Left renal cortex interstitium (tissue), 4 donors: ENCODE results near the gene GPSM3. TPM values are rescaled to one million over a fixed set of nuclear protein-coding genes. Genes with fewer than 3 reads are reported as not detected.
"Not testable (repeated sequence)": the region's sequence is repeated elsewhere in the genome, so short reads cannot be mapped to it uniquely, and the experiment has no call there.

ENCODE experiments used
- DNase-seq, 4 donors: peaks; one replicate each; pipeline ENCODE4 v3.0.0-alpha.2; 2013; ENCODE audit warnings: low read depth in 4 of 4, low spot score in 2 of 4, missing footprints in 1 of 4
- polyA plus RNA-seq, 4 donors: library from polyadenylated mRNA; unstranded; fragments of 120-200 nt; gene quantifications; one replicate each; pipeline ENCODE4 v1.2.1, GENCODE V29; 2013; ENCODE audit not compliant: insufficient read length in 4 of 4

GPSM3 gene, protein sequence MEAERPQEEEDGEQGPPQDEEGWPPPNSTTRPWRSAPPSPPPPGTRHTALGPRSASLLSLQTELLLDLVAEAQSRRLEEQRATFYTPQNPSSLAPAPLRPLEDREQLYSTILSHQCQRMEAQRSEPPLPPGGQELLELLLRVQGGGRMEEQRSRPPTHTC
- 10 to 100 TPM in 3 of 4 donors, 1 to 10 TPM in 1; 9.5 to 12.0 (median 11.3) TPM for polyA plus RNA-seq

DNA sequence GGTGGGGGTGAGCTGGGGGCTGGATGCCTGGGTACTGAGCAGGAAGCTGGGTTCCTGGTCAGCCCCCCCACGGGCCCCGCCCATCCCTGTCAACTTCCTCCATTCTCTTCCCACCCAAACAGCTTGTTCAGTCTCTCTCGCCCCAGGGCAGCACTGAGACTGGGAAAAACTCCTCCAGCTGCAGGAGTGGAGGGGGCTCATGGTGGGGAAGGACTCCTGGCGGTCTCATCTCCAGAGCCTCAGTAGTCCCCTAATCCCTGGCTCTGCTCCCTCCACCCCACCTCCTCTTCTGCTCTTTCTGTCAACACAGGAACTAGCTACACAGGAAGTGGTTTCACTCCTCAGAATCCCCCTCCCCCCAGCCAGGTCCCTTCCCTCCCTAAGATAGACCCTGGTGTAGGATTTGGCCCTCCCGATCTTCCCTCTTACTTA is at the start of gene GPSM3:
Gene GPSM3, minus strand, starts transcription at position 36 of the 432 bp plus-strand sequence. CDS start 130 bp downstream, outside the sequence.
- DNase-seq: no peak

DNA sequence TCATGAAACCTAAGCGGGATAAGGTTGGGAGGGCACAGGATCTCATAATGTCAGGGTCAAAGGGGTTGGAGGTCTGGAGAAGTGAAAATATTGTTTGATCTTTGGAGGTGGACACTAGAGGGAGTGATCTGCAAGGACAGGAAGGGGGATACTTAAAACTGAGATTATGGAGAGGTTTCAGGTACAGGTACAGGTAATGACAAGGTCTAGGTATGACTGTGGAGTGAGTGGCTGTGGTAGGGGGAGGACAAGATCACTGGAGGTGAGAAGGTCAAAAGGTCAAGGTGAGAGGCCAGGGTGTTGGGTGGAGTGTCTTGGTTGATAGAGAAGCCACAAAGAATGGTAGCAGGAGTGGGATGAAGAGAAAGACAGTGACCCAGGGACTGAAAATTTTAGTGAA is 48.2 kb upstream of the GPSM3 start:
- DNase-seq: no peak

DNA sequence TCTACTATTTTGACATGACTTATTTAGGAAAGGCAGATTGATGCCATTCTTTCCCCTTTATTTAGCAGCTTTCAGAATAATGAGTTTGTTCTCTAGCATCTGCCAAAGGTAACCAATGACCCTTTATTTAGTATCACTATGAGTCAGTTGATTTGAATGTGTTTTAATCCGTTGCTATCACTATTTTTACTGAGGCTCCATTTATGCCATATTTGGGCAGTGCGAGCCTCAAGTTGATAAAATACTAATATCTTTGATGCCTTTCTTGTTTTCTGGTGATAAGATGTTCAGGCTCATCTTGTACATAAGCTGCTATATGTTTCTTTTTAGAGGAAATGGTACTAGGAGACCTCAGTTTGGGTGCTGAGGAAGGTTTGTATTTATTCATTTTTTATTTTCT is 47.0 kb upstream of the GPSM3 start:
- DNase-seq: no peak

DNA sequence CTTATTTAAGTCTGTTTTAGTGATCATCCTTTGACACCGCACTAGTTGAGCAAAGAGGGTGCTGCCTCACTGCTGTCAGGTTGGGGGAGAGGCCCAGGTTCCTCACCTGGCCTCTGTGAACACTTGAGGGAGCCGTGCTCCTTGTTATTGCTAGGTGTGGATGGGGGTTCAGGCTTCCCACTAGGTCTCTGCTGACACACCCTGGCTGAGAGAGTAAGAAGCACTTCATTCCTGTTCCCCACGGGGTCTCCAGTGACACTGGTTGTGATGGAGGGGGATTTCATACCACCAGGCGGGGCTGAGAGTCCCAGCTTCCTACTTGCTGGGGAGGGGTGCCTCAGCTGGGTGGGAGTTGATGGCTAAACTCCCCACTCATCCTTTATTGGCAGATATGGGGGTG is 42.5 kb upstream of the GPSM3 start:
- DNase-seq: no peak

DNA sequence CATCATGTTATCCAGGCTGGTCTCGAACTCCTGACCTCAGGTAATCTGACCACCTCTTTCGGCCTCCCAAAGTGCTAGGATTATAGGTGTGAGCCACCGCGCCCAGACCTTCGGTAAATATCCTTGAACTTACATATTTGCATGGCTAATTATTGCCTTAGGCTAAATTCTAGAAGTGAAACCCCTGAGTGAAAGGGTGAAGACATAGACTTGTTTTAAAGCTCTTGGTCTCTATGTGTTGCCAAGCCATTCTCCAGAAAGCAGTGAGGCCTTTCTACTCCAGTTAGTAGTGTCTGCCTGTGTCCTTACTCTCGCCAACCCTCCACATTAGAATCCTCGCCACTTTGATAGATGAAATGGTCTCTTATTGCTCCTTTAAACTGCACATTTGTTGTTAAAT is 34.0 kb upstream of the GPSM3 start:
- no peak for DNase-seq

DNA sequence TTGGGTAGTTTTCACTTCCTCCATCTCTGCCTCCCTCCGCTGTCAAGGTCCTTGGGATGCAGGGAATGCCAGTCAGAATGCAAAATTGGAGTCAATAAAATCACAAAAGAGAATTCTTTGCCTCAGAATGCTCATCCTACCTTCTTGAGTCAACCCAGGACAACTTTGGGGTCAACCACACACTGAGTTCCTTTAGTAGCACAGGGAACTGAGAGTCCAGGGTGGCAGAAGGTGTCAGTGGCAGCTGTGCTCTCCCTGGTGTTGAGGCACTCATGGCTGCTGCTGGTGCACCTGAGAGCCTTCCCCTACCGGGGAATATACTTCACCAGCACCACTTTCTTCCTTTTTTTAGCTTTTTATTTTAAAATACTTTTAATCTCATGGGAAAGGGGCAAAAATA is 32.3 kb upstream of the GPSM3 start:
- DNase-seq: no peak

DNA sequence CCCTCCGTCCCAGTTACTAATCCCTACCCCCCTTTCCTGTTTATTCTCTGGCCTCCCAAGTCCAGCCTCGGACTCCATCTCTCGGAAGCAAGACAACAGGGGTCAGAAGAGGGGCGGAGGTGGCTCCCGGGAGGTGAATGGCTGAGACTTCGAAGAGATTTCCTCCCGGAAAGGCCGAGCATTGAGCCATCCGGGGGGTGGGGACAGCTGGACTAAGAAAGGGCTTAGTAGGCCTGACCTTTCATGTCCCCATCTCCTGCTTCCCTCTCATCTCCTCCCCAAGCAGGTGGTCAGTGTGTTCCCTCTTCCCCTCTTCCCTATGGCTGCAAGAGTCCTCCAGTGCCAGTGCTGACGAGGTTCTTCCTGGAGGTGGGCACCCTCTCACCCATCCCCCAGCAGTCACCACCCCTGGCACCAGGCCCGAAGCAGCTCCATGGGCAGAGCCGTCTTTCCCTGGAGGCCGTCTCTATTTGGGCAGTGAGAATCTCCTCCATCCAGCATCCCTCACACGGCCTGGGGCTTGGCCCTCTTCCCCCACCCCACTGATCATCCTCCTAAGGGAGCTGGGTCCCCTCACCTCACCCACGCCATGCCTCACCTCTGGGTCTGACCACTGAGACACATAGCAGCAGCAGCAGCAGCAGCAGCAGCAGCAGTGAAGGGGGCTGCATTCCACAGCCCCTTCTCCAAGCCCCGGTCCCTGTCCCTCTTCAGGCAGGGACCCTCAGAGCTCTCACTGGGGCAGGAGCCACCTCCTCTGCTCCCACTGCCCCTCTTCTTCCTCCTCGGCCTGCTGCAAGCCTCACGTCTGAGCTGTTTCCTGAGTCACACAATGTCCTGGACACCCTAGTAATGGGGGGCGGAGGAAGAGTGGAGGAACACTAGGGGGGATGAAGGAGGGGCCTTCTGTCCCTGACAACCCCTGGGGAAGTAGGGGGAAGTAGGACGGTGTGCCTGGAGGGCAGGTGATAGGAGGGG is 31.1 kb upstream of the GPSM3 start, which contains the start of gene NOTCH4:
Gene NOTCH4, minus strand, starts transcription at position 810 of the 978 bp plus-strand sequence. Its CDS starts 139 bp downstream, at position 671.
- no peak for DNase-seq

DNA sequence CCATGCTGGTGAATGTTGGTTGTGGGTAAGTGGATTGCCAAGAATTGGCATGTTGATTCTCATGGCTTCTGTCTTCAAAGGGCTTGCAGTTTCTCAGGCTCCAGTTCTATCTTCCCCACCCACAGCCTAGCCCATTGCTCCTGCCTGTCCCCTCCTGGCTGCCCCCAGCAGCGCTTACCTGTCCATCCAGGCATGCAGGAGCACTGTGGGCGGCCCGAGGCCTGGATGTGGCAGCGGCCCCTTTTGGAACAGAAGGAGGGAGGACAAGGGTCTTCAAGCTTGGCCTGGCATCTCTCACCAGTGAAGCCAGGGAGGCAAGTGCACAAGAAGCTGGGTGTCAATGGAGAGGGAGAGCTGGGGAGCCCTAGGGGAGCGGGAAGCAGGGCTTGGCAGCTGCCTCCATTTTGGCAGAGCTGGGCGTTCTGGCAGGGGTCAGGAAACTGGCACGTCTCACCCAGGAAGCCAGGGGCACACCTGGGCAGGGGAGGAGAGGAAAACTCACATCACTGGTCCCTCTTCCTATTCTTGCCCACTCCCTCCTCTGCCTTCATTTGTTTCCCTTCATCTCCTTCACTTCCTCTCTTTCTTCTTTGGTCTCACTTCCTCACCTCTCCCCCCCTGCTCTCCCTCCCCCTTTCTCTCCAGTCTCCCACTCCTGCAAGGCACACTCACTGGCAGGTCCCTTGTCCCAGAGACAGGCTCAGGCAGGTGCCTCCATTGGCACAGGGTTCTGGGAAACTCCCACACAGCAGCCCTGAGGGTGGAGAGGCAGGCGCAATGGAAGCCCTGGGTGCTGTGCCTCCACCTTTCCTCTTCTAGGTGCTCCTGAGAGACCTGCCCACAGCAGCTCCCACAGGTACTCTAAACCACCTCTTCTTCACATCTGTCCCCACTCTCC is 30.1 kb upstream of the GPSM3 start:
- DNase-seq: no peak

DNA sequence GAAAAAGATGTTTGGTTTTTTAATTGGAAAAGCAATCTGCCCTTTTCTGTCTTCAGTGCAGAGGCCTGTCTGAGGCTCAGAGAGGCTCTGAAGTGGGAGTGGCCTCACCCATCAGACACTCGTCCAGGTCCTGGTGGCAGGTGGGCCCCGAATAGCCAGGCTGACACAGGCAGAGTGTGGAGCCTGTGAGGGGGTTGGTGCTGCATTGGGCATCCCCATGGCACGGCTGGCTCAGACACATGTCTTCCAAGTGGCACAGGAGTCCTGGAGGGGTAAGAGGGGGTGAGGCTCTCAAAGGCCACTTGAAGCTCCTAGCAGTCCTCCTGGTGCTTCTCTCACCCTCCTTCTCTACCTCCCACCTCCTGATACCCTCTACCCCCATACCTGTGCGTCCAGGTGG is 27.6 kb upstream of the GPSM3 start:
- DNase-seq: no peak

DNA sequence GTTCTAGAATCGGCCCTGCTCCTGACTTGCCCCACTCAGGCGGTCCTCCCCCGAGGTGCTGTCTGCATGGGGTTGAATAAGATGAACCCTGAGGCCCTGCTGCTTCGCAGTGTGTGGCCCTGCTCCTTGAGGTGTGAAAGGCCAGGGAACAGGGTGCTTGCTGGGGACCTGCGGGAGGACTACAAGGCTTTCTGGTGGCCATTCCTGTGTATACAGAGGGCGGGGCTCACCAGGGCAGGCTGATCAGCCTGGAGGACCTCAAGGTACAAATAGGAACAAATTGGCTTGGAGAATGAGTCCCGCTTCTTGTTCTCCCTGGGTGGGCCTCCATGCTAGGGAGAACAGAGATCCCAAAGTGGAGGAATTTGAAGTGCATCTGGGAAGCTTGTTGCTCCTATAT is 25.7 kb upstream of the GPSM3 start:
- DNase-seq: no peak

DNA sequence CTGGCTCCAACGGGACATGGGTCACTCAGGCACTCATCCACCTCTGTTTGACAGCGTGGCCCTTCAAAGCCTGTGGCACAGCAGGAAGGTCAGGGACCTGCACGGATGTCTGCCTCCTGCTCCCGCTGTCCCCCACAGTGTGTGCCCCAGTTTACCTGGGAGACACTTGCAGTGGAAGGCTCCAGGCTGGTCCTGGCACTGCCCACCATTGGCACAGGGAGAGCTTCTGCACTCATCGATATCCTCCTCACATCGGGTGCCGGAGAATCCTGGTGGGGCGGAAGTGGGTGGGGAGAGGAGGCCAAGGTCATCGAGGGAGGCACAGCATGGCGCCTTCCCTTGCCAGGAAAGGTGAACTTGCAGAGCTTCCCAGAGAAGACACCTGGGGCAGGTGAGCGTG is 24.6 kb upstream of the GPSM3 start:
- DNase-seq: no peak

DNA sequence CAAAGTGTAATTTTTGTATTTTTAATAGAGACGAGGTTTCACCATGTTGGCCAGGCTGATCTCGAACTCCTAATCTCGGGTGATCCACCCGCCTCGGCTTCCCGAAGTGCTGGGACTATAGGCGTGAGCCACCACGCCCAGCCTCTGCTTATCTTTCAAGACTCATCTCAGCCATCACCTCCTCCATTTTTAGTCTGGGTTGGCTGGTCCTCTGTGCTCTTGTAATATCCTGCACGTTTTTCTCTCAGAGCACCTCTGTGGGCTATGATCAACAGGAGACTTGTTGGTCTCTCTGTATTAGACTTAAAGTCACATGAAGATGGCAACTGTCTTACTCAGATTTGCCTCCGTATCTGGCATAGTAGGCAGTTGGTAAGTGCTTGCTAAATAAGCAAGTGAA is 23.8 kb upstream of the GPSM3 start:
- no peak for DNase-seq

DNA sequence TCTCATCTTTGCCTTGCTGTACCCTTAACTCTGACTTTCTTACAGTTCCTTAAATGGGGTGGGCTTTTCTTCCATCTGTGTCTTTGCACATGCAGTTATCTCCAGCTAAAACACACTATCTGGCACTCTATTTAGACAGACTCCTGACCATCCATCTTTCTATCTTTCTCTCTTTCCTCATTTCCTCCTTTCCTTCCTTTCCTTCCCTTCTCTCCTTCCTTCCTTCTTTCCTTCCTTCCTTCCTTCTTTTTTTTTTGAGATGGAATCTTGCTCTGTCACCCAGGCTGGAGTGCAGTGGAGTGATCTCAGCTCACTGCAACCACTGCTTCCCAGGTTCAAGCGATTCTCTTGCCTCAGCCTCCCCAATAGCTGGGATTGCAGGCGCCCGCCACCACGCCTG is 23.2 kb upstream of the GPSM3 start:
- no peak for DNase-seq

DNA sequence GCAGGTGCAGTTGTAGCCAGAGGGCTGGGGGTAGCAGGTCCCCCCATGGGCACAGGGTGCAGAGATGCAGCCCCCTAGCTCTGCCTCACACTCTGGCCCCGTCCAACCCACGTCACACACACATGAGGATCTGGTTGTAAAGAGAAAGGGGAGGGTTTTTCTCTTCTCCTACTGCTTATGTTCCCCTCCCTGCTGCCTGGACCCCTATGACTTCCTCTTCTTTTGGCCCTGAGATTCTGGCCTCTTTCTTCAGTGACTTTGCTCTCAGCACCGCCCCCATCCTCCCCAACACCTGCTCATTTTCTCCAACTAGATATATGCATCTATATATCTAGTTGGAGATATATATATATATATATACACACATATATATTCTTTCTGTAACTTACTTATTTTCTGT is 21.7 kb upstream of the GPSM3 start:
- DNase-seq: no peak

DNA sequence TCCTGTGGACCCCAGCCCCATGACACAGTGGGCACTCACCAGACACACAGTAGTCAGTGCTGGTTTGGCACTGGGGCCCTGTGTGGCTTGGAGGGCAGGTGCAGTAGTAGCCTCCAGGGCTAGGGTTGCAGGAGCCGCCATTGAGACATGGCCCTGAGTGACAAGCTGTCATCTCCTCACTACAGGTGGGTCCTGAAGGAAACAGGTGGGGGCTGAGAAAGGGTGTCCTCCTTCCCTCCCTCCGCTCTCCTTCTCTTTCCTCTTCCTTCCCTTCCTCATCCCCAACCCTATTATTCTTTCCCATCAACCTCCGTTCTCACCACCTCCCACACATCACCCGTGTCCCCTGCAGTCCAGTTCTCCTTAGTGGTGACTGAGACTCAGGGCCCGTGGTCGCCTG is 21.2 kb upstream of the GPSM3 start:
- DNase-seq: no peak

DNA sequence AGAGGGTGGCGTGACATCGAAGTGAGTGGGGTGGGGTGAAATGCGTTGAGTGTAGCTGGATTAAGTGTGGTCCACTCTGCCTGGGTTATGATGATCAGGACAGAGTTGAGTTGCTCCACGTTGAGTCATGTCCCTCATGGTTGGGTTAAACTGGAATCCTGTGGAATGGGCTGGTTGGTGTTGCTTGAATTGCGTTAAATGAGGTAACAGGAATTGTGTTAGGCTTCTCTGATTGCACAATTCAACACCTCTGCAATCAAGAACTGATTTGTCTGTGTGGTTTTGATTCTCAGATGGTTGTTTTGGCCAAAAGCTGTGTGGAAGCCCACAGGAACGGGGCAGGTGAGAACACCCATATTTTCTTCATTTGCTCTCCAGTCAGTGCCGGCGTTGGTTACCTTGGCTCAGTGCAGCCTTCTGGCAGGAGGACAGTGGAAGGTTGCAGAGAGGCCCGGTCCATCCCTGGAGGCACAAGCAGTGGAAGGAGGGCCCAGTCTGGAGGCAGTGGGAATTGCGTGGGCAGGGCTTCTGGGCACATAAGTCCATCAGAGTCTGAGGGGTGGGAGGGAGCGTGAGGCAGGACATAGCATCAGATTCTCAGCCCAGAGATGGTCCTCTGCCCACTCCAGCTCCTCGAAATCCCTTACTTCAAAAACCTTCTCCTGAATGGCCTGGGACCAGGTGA is 19.8 kb upstream of the GPSM3 start:
- DNase-seq: no peak

DNA sequence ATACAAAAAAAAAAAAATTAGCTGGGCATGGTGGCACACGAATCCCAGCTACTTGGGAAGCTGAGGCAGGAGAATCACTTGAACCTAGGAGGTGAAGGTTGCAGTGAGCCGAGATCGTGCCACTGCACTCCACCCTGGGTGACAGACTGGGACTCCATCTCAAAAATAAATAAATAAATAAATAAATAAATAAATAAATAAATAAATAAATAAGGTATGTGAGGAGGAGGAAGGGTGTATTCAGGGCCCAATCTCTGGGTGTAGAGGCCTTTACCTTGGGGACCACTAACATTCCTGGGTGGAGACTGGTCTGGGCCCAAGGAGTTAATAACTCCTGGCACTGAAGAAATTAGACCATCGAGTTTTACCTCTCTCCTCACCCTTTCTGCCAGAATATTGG is 19.0 kb upstream of the GPSM3 start:
- DNase-seq: not testable (repeated sequence)

DNA sequence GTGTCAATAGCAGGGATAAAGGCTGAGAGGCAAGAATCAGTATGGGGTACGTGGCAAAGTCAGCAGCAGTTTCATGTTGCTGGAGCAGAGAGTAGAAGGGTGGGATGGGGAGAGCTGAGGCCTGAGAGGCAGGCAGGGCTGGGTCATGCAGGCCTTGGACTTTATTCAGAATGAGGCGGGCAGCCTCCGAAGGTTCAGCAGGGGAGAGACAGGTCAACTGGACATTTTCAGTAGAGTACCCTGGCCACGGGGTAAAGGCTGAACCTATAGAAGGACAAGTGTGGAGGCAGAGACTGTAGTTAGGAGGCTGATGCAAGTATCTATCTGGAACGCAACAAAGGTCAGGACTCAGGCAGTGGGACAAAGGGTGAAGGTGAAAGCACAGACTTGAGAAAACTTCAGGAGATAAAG is 17.8 kb upstream of the GPSM3 start:
- no peak for DNase-seq

DNA sequence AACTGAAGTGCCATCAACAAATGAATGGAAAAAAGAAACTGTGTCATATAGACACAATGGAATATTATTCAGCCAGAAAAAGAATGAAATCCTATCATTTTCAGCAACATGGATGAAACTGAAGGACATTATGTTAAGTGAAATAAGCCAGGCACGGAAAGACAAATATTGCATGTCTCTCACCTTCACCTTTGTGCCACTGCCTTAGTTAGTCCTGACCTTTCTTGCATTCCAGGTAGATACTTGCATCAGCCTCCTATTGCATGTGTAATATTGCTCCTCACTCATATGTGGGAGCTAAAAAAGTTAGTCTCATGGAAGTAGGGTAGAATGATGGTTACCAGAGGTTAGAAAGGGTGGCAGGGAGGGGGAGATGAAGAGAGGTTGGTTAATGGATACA is 16.6 kb upstream of the GPSM3 start:
- DNase-seq: no peak

DNA sequence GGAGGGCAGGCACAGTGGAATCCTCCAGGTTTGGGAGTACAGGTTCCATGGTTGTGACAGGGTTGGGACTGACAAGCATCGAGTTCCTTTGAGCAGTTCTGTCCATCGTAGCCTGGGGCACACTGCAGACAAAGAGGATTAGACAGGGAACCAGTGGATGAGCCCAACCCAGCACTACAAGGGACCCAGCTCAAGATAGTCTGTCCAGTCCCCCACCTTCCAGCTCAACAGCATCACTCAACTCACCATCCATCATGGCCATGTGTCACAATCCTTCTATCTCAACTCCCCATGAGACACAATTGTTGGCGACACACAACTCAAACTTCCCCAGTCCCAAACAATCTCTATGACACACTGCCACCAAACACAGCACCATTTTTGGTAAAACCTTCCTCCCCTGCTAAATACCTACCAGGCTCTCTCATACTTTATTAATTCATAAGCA is 11.8 kb upstream of the GPSM3 start:
- DNase-seq: no peak
